GM18951 (cell line): Measurements from ENCODE around the gene KBTBD2.
"Not testable (repeated sequence)": the region's sequence is repeated elsewhere in the genome, so short reads cannot be mapped to it uniquely, and the experiment has no call there.

Source experiments
- POLR2A ChIP-seq: IDR thresholded peaks from 4 replicates; pipeline ENCODE4 v1.6.1; 2011; ENCODE audit warnings: mild to moderate bottlenecking; ENCODE audit not compliant: insufficient read length, insufficient read depth; ENCODE audit errors: extremely low read depth
- in situ Hi-C: fragments of 300-500 bp; cut with MboI; formaldehyde crosslinking; loops from one replicate; pipeline ENCODE4 v1.12.0; 2022; ENCODE audit warnings: low sequenced_read_pairs, mixed read lengths, inconsistent platforms; ENCODE audit not compliant: unreplicated experiment

KBTBD2 gene

DNA sequence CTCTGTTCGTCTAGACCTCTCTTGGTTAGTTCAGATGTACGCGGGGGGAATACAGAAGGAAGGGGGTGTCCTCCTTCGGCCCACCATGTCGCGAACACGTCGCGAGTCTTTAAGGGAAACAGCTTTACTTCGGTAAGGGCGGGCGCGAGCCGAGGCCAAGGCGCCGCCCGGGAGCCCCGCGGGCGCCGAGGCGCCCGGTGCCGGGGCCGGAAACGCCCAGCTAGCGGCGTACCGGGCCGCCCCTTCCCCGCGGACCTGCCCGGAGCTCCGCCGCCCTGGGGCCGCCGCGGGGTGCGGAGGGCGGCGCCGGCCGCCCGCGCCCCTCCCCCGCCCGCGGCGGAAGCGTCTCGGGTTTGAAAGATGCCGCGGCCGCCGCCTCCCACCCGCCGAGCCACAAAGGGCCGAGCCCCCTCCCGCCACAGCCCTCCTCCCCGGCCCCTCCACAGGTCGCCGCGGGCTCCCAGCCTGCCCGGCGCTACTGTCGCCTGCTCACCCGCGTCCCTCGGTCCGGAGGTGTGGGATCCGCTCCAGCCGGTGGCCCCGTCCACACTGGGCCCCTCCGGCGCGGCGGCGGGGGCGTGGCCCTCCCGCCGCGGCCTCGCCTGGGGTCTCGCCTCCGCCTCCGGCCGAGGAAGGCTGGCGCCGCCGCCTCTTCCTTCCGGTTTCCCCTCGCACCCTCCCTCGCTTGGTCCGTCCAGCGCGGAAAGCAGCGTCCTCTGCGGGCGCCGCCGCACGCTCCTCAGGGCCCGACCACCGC lies at the start of gene KBTBD2:
TSS of gene KBTBD2 (minus strand) at position 718 of the 757 bp plus-strand sequence. CDS start 12,156 bp downstream, outside the sequence.
- in situ Hi-C loops = no loop called here
- TF ChIP-seq POLR2A = peak; percentile 79

GRCh38 chr7:32941181-32941580 lies 49.6 kb upstream of the KBTBD2 start:
- in situ Hi-C loops = no loop called here
- TF ChIP-seq POLR2A = no peak

- in situ Hi-C loops = no loop called here
- no peak for TF ChIP-seq POLR2A
These were observed 46.0 kb upstream of the KBTBD2 start for GRCh38 chr7:32937344-32938174.

DNA sequence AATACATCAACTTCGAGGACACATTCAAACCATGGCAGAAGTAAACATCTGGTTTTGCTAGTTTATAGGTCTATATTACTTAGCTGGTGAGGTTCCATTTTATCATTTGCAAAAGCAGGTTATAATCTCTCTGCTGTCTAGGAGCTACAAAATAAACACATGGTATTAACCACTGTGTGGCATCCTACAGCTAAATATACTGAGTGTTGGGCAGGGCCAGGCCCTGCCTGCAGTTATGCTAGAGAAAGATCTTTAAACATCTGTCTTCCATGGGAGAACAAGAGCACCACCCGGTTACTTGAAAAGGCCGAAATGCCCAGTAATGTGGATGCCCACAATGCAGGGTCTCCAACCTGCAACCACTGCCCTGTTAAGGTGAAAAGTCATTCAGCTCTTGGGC lies 45.1 kb upstream of the KBTBD2 start:
- TF ChIP-seq POLR2A = no peak
- in situ Hi-C loops = no loop called here

GRCh38 chr7:32935558-32935957 lies 44.0 kb upstream of the KBTBD2 start:
- no peak for TF ChIP-seq POLR2A
- in situ Hi-C loops = no loop called here

GRCh38 chr7:32930378-32930777 lies 38.8 kb upstream of the KBTBD2 start:
- in situ Hi-C loops = no loop called here
- no peak for TF ChIP-seq POLR2A

GRCh38 chr7:32929430-32930143 lies 38.0 kb upstream of the KBTBD2 start:
- in situ Hi-C loops = no loop called here
- TF ChIP-seq POLR2A = no peak

GRCh38 chr7:32928785-32929298 lies 37.3 kb upstream of the KBTBD2 start:
- in situ Hi-C loops = no loop called here
- TF ChIP-seq POLR2A = no peak

- TF ChIP-seq POLR2A = no peak
- in situ Hi-C loops = no loop called here
These were observed 30.3 kb upstream of the KBTBD2 start for GRCh38 chr7:32921896-32922295.

DNA sequence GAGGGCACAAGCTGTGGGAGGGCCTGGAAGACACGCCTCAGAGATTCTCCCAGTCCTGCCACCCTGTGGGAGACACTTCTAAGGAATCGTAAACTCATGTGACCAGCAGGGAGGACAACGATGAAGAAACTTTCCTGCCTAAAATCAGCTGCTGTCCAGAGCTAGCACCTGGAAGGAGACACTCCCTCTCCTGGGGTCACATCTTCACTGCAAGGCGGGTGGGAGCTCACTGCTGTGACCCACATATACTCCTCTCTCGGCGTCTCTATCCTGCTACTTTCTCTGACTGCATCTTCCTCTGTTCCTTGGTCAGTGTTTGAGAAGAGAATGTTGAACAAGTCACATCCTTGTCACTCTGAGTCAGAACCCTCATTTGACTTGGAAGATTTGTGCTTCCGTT lies 25.4 kb upstream of the KBTBD2 start:
- in situ Hi-C loops = not testable (repeated sequence)

DNA sequence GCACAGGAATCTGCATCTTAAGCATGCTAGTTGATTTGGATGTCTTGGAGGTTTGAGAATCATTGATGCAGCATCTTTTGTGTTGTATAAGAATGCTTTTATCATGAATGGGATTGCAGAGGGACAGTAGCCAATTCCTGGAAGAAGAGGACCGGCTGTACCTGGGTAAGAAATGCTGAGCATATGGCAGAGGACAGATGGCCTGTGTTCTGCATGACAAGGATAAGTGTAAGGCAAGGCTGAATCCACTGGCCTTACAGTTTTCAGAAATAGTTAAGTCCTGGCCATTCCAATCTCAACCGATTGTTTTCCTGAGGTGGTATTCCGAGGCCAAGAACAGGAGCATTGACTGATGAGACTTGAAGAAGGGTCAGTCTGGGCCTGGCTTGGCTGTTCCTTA lies 24.4 kb upstream of the KBTBD2 start:
- no peak for TF ChIP-seq POLR2A
- in situ Hi-C loops = no loop called here

DNA sequence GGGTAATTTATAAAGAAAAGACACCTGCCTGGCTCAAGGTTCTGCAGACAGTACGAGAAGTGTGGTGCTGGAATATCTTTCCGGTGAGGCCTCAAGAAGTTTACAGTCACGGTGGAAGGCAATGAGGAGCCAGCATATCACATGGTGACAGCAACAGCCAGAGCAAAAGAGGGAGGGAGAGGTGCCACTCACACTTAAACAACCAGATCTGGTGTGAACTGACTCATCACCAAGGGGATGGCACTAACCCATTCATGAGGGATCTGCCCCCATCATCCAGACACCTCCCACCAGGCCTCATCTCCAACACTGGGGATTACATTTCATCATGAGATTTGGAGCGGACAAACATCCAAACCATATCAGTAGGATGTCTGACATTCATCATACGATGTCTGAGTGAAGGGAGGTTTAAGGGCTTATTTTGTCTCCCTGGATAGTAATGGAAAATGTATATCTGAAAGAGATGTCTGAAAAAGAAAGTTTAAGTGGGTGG lies 23.5 kb upstream of the KBTBD2 start:
- TF ChIP-seq POLR2A = no peak
- in situ Hi-C loops = no loop called here

DNA sequence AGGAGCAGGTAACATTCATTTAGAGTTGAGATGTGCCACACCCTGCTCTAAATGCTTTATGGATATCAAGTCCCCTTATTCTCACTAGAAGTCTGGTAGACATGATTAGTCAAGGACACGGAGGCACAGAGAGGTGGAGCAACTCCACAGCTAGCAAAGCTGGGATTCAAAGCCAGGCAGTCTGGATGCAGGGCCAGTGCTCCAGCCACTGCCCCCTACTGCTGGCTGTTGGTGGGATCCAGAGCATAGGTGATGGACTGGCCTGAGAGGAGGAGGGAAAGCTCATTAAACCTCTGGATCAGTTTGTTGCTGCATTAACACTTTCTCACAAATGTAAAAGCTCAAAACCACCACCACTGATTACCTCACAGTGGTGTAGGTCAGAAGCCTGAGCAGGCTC lies 22.6 kb upstream of the KBTBD2 start:
- TF ChIP-seq POLR2A = no peak
- in situ Hi-C loops = no loop called here

DNA sequence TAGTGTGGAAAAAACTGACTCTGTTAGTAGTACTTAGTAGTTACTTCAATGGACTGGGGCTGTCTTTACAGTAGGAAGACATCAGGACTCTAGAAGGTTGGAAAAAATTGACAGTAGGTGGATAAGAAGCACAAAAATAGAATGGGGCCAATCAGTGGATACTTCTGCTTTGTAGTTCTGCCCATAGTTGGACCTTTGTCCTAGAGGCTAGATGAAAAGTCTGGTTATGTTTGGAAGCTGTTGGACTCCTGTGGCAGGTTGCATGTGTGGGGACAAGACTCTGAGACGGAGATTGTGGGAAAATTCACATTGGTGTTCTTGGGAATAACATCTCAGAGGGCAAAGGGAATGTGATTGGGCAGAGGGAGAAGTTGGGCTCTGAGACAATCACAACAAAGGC lies 18.6 kb upstream of the KBTBD2 start:
- in situ Hi-C loops = no loop called here

More for the DNA sequence above, 18.6 kb upstream of the KBTBD2 start:
- no peak for TF ChIP-seq POLR2A
